Measurements from ENCODE around the gene CYP2J2.

GRCh38 chr1:59919746-59920145 lies 6.8 kb downstream of the CYP2J2 start:
- TF ChIP-seq, protein P1, sequence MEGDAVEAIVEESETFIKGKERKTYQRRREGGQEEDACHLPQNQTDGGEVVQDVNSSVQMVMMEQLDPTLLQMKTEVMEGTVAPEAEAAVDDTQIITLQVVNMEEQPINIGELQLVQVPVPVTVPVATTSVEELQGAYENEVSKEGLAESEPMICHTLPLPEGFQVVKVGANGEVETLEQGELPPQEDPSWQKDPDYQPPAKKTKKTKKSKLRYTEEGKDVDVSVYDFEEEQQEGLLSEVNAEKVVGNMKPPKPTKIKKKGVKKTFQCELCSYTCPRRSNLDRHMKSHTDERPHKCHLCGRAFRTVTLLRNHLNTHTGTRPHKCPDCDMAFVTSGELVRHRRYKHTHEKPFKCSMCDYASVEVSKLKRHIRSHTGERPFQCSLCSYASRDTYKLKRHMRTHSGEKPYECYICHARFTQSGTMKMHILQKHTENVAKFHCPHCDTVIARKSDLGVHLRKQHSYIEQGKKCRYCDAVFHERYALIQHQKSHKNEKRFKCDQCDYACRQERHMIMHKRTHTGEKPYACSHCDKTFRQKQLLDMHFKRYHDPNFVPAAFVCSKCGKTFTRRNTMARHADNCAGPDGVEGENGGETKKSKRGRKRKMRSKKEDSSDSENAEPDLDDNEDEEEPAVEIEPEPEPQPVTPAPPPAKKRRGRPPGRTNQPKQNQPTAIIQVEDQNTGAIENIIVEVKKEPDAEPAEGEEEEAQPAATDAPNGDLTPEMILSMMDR (IDR thresholded peaks at IDR 0.05; ENCODE audit: insufficient read depth, low read depth, low read length) = no peak
- no peak for TF ChIP-seq EZH2 (IDR thresholded peaks at IDR 0.05; ENCODE audit: insufficient read depth, low read length)
